Adipose tissue (tissue), 3 donors: ENCODE results near the gene ARHGEF7. TPM values are rescaled to one million over a fixed set of nuclear protein-coding genes. Genes with fewer than 3 reads are reported as not detected.
"Not testable (repeated sequence)": the region's sequence is repeated elsewhere in the genome, so short reads cannot be mapped to it uniquely, and the experiment has no call there.

Source experiments
- H3K27ac ChIP-seq: one replicate; pipeline ENCODE4 v1.5.1; 2013; ENCODE audit warnings: low read depth, low read length
- WGBS, 3 donors: extraction: QIAGEN DNeasy Blood & Tissue Kit; methylation state at CpG; one replicate each; pipeline ENCODE4 v1.1.7; 2013; 5-methylcytosine and 5-hydroxymethylcytosine counted together
- polyA plus RNA-seq, 3 donors: library from polyadenylated mRNA; stranded (reverse); fragments of 200-250 nt; gene quantifications; one replicate each; pipeline ENCODE4 v1.2.3, GENCODE V29; 2013
- donor health status: healthy with polysubstance abuse.
- donor health status: Bipolar disorder and iron deficiency.
- donor health status: healthy.

The ARHGEF7 gene
- polyA plus RNA-seq, 3 donors = 14.0 to 41.9 (median 27.8) TPM

- no peak overlapping the region for H3K27ac ChIP-seq
- 69 to 79% (median 70%) methylated on average over 6 of the region's 6 CpGs for WGBS, 3 donors
These were observed 65.0 kb downstream of the ARHGEF7 start for GRCh38 chr13:111179908-111180760.

GRCh38 chr13:111181977-111182376, 66.9 kb downstream of the ARHGEF7 start:
- no peak overlapping the region for H3K27ac ChIP-seq
- 94 to 96% (median 96%) methylated on average over 14 of the region's 14 CpGs for WGBS, 3 donors

GRCh38 chr13:111183087-111183645, 68.1 kb downstream of the ARHGEF7 start:
- H3K27ac ChIP-seq = no peak overlapping the region
- 96 to 98% (median 98%) methylated on average over 6 of the region's 6 CpGs for WGBS, 3 donors

- WGBS, 3 donors = 78 to 87% (median 84%) methylated on average over 10 of the region's 10 CpGs
- no peak overlapping the region for H3K27ac ChIP-seq
These were observed 68.8 kb downstream of the ARHGEF7 start for GRCh38 chr13:111183959-111184358.

GRCh38 chr13:111184458-111185401, 69.6 kb downstream of the ARHGEF7 start:
- H3K27ac ChIP-seq = no peak overlapping the region
- 26 to 68% (median 26%) methylated on average over 18 of the region's 18 CpGs for WGBS, 3 donors

GRCh38 chr13:111186305-111186935, 71.3 kb downstream of the ARHGEF7 start:
- no peak overlapping the region for H3K27ac ChIP-seq
- 70 to 89% (median 76%) methylated on average over 10 of the region's 10 CpGs for WGBS, 3 donors

- WGBS, 3 donors = 51 to 62% (median 55%) methylated on average over 11 of the region's 11 CpGs
- no peak overlapping the region for H3K27ac ChIP-seq
These were observed 72.9 kb downstream of the ARHGEF7 start for GRCh38 chr13:111187960-111188541.

GRCh38 chr13:111189064-111189505, 74.0 kb downstream of the ARHGEF7 start:
- H3K27ac ChIP-seq = not testable (repeated sequence)
- WGBS, 3 donors = 88 to 94% (median 90%) methylated on average over 12 of the region's 12 CpGs

- 88 to 94% (median 92%) methylated on average over 9 of the region's 9 CpGs for WGBS, 3 donors
- H3K27ac ChIP-seq = not testable (repeated sequence)
These were observed 74.4 kb downstream of the ARHGEF7 start for GRCh38 chr13:111189516-111189915.

GRCh38 chr13:111193223-111193622, 78.1 kb downstream of the ARHGEF7 start:
- not testable (repeated sequence) for H3K27ac ChIP-seq
- 61 to 87% (median 66%) methylated on average over 4 to 5 of the region's 5 CpGs for WGBS, 3 donors

- 89 to 95% (median 94%) methylated on average over 2 of the region's 2 CpGs for WGBS, 3 donors
- H3K27ac ChIP-seq = not testable (repeated sequence)
These were observed 79.5 kb downstream of the ARHGEF7 start for GRCh38 chr13:111194651-111195050.

GRCh38 chr13:111198732-111199378, 83.7 kb downstream of the ARHGEF7 start:
- WGBS, 3 donors = 90 to 96% (median 95%) methylated on average over 6 of the region's 6 CpGs
- H3K27ac ChIP-seq = not testable (repeated sequence)

GRCh38 chr13:111201304-111201940, 86.3 kb downstream of the ARHGEF7 start:
- H3K27ac ChIP-seq = no peak overlapping the region
- WGBS, 3 donors = 37 to 78% (median 62%) methylated on average over 8 of the region's 8 CpGs

- H3K27ac ChIP-seq = no peak overlapping the region
- 52 to 73% (median 65%) methylated on average over 4 of the region's 4 CpGs for WGBS, 3 donors
These were observed 87.1 kb downstream of the ARHGEF7 start for GRCh38 chr13:111202156-111202621.

- no peak overlapping the region for H3K27ac ChIP-seq
- 2 to 25% (median 5%) methylated on average over 1 of the region's 1 CpG for WGBS, 3 donors
These were observed 87.6 kb downstream of the ARHGEF7 start for GRCh38 chr13:111202745-111203144.

- 42 to 71% (median 46%) methylated on average over 11 of the region's 11 CpGs for WGBS, 3 donors
These were observed 88.8 kb downstream of the ARHGEF7 start for GRCh38 chr13:111203736-111204389.

More at GRCh38 chr13:111203736-111204389, 88.8 kb downstream of the ARHGEF7 start:
- H3K27ac ChIP-seq = no peak overlapping the region
